Loucy (cell line): ENCODE measurements around the gene SPTB.

Experiments used
- CTCF ChIP-seq: fragments of 200-600 bp; sonication (generic); conservative IDR thresholded peaks from 2 replicates; pipeline ENCODE4 v1.5.1; 2014; ENCODE audit warnings: mild to moderate bottlenecking, antibody characterized with exemption, low read length
- EZH2phosphoT487 ChIP-seq: fragments of 200-600 bp; IDR thresholded peaks from 2 replicates; pipeline ENCODE4 v1.6.1; 2018; ENCODE audit warnings: antibody characterized with exemption, mild to moderate bottlenecking, moderate library complexity, borderline replicate concordance

DNA sequence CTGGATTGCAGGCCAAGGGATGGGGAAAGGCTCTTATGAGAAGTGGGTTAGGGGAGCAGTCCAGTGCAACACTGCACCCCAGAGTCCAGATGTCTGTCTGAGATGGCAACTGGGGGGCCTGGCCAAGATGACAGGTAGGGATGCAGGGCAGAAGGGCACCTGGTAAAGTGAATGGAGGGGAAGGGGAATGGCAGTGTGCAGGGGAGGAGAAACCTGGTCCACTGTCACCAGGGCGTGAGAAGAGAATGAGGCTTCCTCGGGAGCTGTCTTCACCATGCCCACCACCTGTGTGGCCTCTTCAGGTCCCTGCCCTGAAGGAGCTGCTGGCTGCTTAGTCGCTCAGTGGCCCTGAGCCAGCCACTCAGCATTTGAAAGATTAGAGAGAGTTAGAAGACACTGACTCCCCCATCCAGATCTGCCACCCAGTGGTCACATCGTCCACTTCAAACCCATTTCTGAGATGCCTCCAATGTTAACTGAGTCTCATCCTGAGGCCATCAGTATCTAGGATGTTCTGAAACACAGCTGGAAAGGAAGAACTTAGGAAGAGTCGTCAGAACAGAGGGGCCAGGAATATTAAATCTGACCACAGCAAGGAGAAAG, 118.2 kb downstream of the SPTB start:
- TF ChIP-seq CTCF (0 out of 2 replicates have a peak, but pooled peaks have one; percentile 10), EZH2phosphoT487 (no peak)
